Measurements from ENCODE around the gene ZNF324.

ZNF324 gene

GRCh38 chr19:58516964-58517833, 50.3 kb downstream of the ZNF324 start:
- Histone ChIP-seq H3K4me3 (ENCODE audit: low read depth, low read length) (no peak overlapping the region), H3K9me3 (ENCODE audit: control insufficient read depth, insufficient read depth, low read depth, low read length) (no peaks in the 10 kb centered on the region), H3K9ac (ENCODE audit: low read length) (no peak overlapping the region), H3K4me1 (ENCODE audit: control insufficient read depth, insufficient read depth, low read length) (peaks cover 36% of the 10 kb centered on the region), H3K27ac (ENCODE audit: low read depth, low read length) (no peak overlapping the region), H3K27me3 (ENCODE audit: control insufficient read depth, insufficient read depth, low read length) (no peaks in the 10 kb centered on the region), H3K36me3 (ENCODE audit: control insufficient read depth, insufficient read depth, low read length) (peaks cover 16% of the 10 kb centered on the region)

DNA sequence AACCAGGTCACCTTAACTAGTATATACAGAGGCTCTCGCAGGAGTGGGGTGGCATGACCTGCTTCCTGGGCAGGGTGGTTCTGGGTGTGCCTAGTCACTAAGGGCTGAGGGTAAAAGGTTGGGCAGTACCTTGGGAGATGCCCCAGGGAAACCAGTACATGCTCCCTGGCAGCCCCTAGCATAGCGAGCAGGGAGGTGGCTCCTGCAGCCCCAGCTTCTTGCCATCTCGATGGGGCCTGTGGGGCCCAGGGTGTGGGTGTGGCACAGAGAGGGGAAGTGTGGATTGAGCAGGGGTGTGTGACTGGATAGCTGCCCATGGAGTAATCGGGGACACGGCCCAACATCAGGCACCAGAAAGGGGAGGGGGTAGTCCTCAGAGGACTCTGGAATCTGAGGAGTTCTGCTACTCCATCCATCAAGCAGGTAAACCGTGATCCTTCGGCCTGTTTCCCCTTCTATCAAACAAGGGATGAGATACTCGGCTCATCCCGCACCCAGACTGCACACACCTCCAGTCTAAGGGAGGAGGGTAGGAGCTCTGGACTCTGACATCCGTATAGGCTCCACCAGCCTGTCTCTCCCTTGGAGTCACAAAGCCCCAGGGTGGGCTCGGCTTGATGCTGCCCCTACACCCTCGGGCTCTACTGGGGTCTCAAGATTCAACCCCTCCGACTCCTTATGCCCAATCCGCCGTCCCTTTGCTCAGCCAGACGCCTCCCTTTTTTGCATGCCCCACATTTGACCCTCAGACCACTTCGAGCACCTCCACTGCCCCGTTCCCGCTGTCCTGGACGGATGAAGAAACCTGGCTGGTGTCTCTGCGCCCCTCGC, 51.6 kb downstream of the ZNF324 start:
- H3K27ac ChIP-seq (ENCODE audit: low read depth, low read length): peak overlapping the region; percentile 94; the same call in 1 of the 2 replicates
- peaks cover 16% of the 10 kb centered on the region for H3K36me3 ChIP-seq (ENCODE audit: control insufficient read depth, insufficient read depth, low read length)
- peak overlapping the region; percentile 93 for H3K9ac ChIP-seq (ENCODE audit: low read length)
- no peaks in the 10 kb centered on the region for H3K27me3 ChIP-seq (ENCODE audit: control insufficient read depth, insufficient read depth, low read length)
- peak overlapping the region; percentile 89 for H3K4me3 ChIP-seq (ENCODE audit: low read depth, low read length)
- peaks cover 39% of the 10 kb centered on the region for H3K4me1 ChIP-seq (ENCODE audit: control insufficient read depth, insufficient read depth, low read length)
- H3K9me3 ChIP-seq (ENCODE audit: control insufficient read depth, insufficient read depth, low read depth, low read length): no peaks in the 10 kb centered on the region

GRCh38 chr19:58519087-58519354, 52.1 kb downstream of the ZNF324 start:
- peak overlapping the region; percentile 93 for H3K9ac ChIP-seq (ENCODE audit: low read length)
- H3K9me3 ChIP-seq (ENCODE audit: control insufficient read depth, insufficient read depth, low read depth, low read length): no peaks in the 10 kb centered on the region
- H3K27ac ChIP-seq (ENCODE audit: low read depth, low read length): peak overlapping the region; percentile 94
- H3K4me3 ChIP-seq (ENCODE audit: low read depth, low read length): peak overlapping the region; percentile 89
- H3K27me3 ChIP-seq (ENCODE audit: control insufficient read depth, insufficient read depth, low read length): no peaks in the 10 kb centered on the region
- peaks cover 36% of the 10 kb centered on the region for H3K4me1 ChIP-seq (ENCODE audit: control insufficient read depth, insufficient read depth, low read length)
- H3K36me3 ChIP-seq (ENCODE audit: control insufficient read depth, insufficient read depth, low read length): peaks cover 16% of the 10 kb centered on the region

DNA sequence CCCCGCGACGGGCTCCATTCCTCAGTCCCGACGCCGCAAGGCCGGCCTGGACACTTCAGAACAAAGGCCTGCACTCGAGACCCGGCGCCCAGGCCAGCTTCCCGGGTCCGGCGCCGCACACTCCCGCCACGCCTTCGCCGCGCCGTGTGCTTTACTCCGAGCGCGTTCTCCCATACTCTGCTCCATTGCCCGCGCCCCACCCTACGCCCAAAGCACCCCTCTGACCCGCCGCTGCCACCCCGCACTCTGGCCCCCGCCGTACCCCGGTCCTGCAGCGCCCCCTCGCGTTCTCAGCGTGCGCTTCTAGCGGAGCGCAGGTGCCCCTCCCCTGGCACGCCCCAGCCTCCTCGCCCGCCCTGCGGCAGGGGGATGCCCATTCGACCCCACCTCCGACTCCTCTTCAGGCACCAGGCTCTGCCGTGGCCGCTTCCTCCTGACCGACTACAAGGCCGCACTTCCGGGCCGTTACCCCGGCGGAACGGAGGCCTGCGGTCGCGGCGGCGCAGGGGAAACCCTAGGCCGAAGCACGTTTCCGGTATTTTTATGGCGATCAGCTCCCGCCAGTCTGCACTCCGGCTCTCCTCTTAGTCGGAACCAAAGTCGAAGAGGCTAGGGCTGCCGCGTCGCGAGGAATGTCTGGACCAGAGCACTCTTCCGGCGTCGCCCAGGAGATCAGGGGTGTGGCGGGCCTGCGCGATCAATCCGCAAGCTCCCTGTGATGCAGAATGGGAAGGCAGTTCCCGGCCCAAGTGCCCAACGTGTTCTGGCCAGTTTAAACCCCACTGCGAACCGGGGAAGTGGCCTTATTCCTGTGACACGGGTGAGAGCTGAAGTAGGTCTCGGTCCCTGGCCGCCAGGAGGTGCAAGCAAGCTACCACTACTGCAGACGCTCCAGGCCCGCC, 52.7 kb downstream of the ZNF324 start, which contains the start of gene ZBTB45:
ZBTB45 (minus strand) TSS at position 456 of the 902 bp plus-strand sequence. CDS start 2,137 bp downstream, outside the sequence.
- peak within 1 kb of the TSS; percentile 93 for H3K9ac ChIP-seq (ENCODE audit: low read length)
- H3K27me3 ChIP-seq (ENCODE audit: control insufficient read depth, insufficient read depth, low read length): no peaks in the 10 kb centered on the region
- peak within 1 kb of the TSS; percentile 94 for H3K27ac ChIP-seq (ENCODE audit: low read depth, low read length)
- H3K4me1 ChIP-seq (ENCODE audit: control insufficient read depth, insufficient read depth, low read length): peaks cover 33% of the 10 kb centered on the region
- peaks cover 16% of the 10 kb centered on the region for H3K36me3 ChIP-seq (ENCODE audit: control insufficient read depth, insufficient read depth, low read length)
- peak within 1 kb of the TSS; percentile 89 for H3K4me3 ChIP-seq (ENCODE audit: low read depth, low read length)
- no peaks in the 10 kb centered on the region for H3K9me3 ChIP-seq (ENCODE audit: control insufficient read depth, insufficient read depth, low read depth, low read length)

DNA sequence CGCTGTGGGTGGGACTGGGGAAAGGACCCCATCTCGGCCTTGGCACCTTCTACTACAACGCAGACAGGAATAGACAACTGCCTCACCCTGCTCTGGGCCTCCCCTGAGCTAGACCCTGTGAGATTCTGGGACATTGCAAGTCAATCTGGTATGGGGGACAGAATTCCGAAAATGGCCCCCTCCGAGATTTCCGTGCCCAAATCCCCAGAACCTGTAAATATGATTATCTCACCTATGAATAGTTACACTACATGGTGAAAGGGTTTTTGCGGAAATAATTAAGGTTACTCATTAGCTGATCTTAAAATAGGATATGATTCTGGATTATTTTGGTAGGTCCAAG, 53.3 kb downstream of the ZNF324 start:
- H3K27ac ChIP-seq (ENCODE audit: low read depth, low read length): peak overlapping the region; percentile 94; the same call in 1 of the 2 replicates
- peak overlapping the region; percentile 93 for H3K9ac ChIP-seq (ENCODE audit: low read length)
- H3K4me3 ChIP-seq (ENCODE audit: low read depth, low read length): peak overlapping the region; percentile 89
- H3K27me3 ChIP-seq (ENCODE audit: control insufficient read depth, insufficient read depth, low read length): no peaks in the 10 kb centered on the region
- H3K9me3 ChIP-seq (ENCODE audit: control insufficient read depth, insufficient read depth, low read depth, low read length): no peaks in the 10 kb centered on the region
- H3K36me3 ChIP-seq (ENCODE audit: control insufficient read depth, insufficient read depth, low read length): peaks cover 16% of the 10 kb centered on the region
- peaks cover 35% of the 10 kb centered on the region for H3K4me1 ChIP-seq (ENCODE audit: control insufficient read depth, insufficient read depth, low read length)

DNA sequence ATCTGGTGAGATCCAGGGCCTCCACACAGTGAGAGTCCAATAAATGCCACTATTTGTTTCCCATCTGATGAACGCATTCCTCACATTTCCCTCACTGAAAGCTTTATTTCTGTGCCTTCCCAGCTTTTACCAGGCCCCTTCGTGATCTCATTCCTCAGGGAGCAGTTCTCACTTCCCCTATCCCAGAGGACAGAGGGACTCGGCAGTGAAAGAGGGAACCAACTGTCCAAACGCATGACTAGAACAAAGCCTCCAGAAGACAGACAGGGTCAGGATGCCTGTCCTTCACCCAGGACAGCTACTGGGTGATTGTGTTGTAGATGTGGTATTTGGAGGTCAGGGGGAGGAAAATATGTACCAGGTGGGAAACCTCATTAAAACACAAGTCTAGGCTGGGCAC, 54.8 kb downstream of the ZNF324 start:
- Histone ChIP-seq H3K4me1 (ENCODE audit: control insufficient read depth, insufficient read depth, low read length) (peaks cover 32% of the 10 kb centered on the region), H3K9me3 (ENCODE audit: control insufficient read depth, insufficient read depth, low read depth, low read length) (no peaks in the 10 kb centered on the region), H3K9ac (ENCODE audit: low read length) (no peak overlapping the region), H3K27ac (ENCODE audit: low read depth, low read length) (no peak overlapping the region), H3K36me3 (ENCODE audit: control insufficient read depth, insufficient read depth, low read length) (peaks cover 9% of the 10 kb centered on the region), H3K27me3 (ENCODE audit: control insufficient read depth, insufficient read depth, low read length) (no peaks in the 10 kb centered on the region), H3K4me3 (ENCODE audit: low read depth, low read length) (no peak overlapping the region)

GRCh38 chr19:58522709-58523108, 55.8 kb downstream of the ZNF324 start:
- peak overlapping the region; percentile 34 for H3K9ac ChIP-seq (ENCODE audit: low read length)
- no peaks in the 10 kb centered on the region for H3K9me3 ChIP-seq (ENCODE audit: control insufficient read depth, insufficient read depth, low read depth, low read length)
- H3K36me3 ChIP-seq (ENCODE audit: control insufficient read depth, insufficient read depth, low read length): peaks cover under 1% of the 10 kb centered on the region; the same call in 1 of the 2 replicates
- peaks cover 32% of the 10 kb centered on the region for H3K4me1 ChIP-seq (ENCODE audit: control insufficient read depth, insufficient read depth, low read length)
- no peak overlapping the region for H3K4me3 ChIP-seq (ENCODE audit: low read depth, low read length)
- no peak overlapping the region for H3K27ac ChIP-seq (ENCODE audit: low read depth, low read length)
- H3K27me3 ChIP-seq (ENCODE audit: control insufficient read depth, insufficient read depth, low read length): no peaks in the 10 kb centered on the region

Data from HUES6 (cell line).